Spleen (tissue), 11 donors: ENCODE measurements around the gene NCAPG2. TPM values are rescaled to one million over a fixed set of nuclear protein-coding genes. Genes with fewer than 3 reads are reported as not detected.

Source experiments
- DNase-seq: peaks from one replicate; pipeline ENCODE4 v3.0.0-alpha.2; 2020
- H3K27ac ChIP-seq, 8 donors: fragments of 200-600 bp; sonication (generic) in 7 of 8; 1 replicate in 4 of 8; 2 replicates in 4 of 8; pipeline versions ENCODE4 v1.5.0 to v1.8.0; 2016 to 2021; ENCODE audit warnings: inconsistent platforms in 4 of 8, mild to moderate bottlenecking in 4 of 8, moderate library complexity in 1 of 8
- H3K27me3 ChIP-seq, 7 donors: fragments of 200-600 bp; sonication (generic) in 6 of 7; replicated peaks in 1 of 7; 1 replicate in 4 of 7; 2 replicates in 3 of 7; pipeline versions ENCODE4 v1.5.0 to v1.8.0; 2016 to 2021; ENCODE audit warnings: inconsistent platforms in 3 of 7, mild to moderate bottlenecking in 1 of 7
- H3K36me3 ChIP-seq, 6 donors: fragments of 200-600 bp; sonication (generic) in 5 of 6; 1 replicate in 4 of 6; 2 replicates in 2 of 6; pipeline versions ENCODE4 v1.5.0 to v1.8.0; 2016 to 2021; ENCODE audit warnings: inconsistent platforms in 2 of 6
- H3K4me1 ChIP-seq, 6 donors: fragments of 200-600 bp; sonication (generic) in 5 of 6; 1 replicate in 3 of 6; 2 replicates in 3 of 6; pipeline versions ENCODE4 v1.5.0 to v1.8.0; 2016 to 2021; ENCODE audit warnings: inconsistent platforms in 3 of 6
- H3K4me3 ChIP-seq, 8 donors: fragments of 200-600 bp; sonication (generic) in 7 of 8; 1 replicate in 4 of 8; 2 replicates in 4 of 8; pipeline versions ENCODE4 v1.5.0 to v1.8.0; 2016 to 2021; ENCODE audit warnings: inconsistent platforms in 4 of 8, mild to moderate bottlenecking in 4 of 8, moderate library complexity in 2 of 8
- H3K9me3 ChIP-seq, 8 donors: fragments of 200-600 bp; sonication (generic) in 7 of 8; 1 replicate in 4 of 8; 2 replicates in 4 of 8; pipeline versions ENCODE4 v1.5.0 to v1.8.0; 2016 to 2021; ENCODE audit warnings: inconsistent platforms in 4 of 8
- CTCF ChIP-seq, 11 experiments: fragments of 200-600 bp in 7 of 11; fragments of 450-650 bp in 4 of 11; sonication (generic) in 4 of 11; IDR thresholded peaks in 8 of 11; conservative IDR thresholded peaks in 3 of 11; 1 replicate in 7 of 11; 2 replicates in 4 of 11; pipeline versions ENCODE4 v1.4.0 to v1.8.0; 2016 to 2021; ENCODE audit warnings: antibody characterized with exemption in 11 of 11, inconsistent platforms in 4 of 11, mild to moderate bottlenecking in 1 of 11
- POLR2A ChIP-seq, 3 donors: fragments of 450-650 bp; IDR thresholded peaks; one replicate each; pipeline ENCODE4 v1.5.1; 2017; ENCODE audit warnings: antibody characterized with exemption in 3 of 3, mild to moderate bottlenecking in 1 of 3
- POLR2AphosphoS5 ChIP-seq, 3 donors: sonication (generic); formaldehyde crosslinking; IDR thresholded peaks; one replicate each; pipeline ENCODE4 v1.5.1; 2017; ENCODE audit warnings: antibody characterized with exemption in 3 of 3
- WGBS, 5 donors: extraction: QIAGEN DNeasy Blood & Tissue Kit in 3 of 5; methylation state at CpG; one replicate each; pipeline versions ENCODE4 v1.1.5 to v1.1.7; 2013 to 2018; 5-methylcytosine and 5-hydroxymethylcytosine counted together
- intact Hi-C: fragments of 100-400 bp; cut with DNase I; formaldehyde crosslinking; loops from one replicate; pipeline ENCODE4 v1.15.0; 2023; ENCODE audit warnings: low total_unique reads
- polyA plus RNA-seq, 3 donors: library from polyadenylated mRNA; stranded (reverse); fragments of 200-250 nt; gene quantifications; one replicate each; pipeline ENCODE4 v1.2.1, GENCODE V29; 2013
- total RNA-seq, 7 donors: library from RNA; depleted of rRNA in 3 of 7; stranded (reverse); fragments of >200 nt in 3 of 7; fragmentation: NEBNext Ultra II Directional in 4 of 7; extraction: Animal tissue kit (Norgen Biotek cat#: 25700) in 4 of 7; gene quantifications; one replicate each; pipeline versions ENCODE4 v1.1.0 to v1.2.1, GENCODE V29; 2016 to 2021
- donor health status: healthy with polysubstance abuse.
- donor health status: DM: no; HTN: no; CAD: no; lungs with moderate emphysema.
- donor health status: DM: no; HTN: no; CAD: no.
- donor health status: Bipolar disorder and iron deficiency.
- donor health status: healthy.
- donor health status: DM: no; HTN: no; CAD: no.
- donor health status: DM: yes; HTN: yes; CAD: no.

NCAPG2 gene
- total and polyA plus RNA-seq, 10 donors = 2.2 to 18.0 (median 10.8) TPM

GRCh38 chr7:158606671-158607424 is 97.8 kb downstream of the NCAPG2 start:
- no peak overlapping the region for H3K4me3 ChIP-seq
- H3K27me3 ChIP-seq = peaks cover 0 to 4% (median 0%) of the 10 kb centered on the region in 7 donors
- H3K4me1 ChIP-seq = peaks cover 0 to 4% (median 0%) of the 10 kb centered on the region in 6 donors
- WGBS, 5 donors = 92 to 97% (median 96%) methylated on average over 17 to 18 of the region's 18 CpGs
- DNase-seq = no peak
- peaks cover 0 to 20% (median 0%) of the 10 kb centered on the region in 6 donors for H3K36me3 ChIP-seq
- intact Hi-C loops = no loop called here
- no peak for TF ChIP-seq POLR2A (IDR thresholded peaks at IDR 0.05)
- TF ChIP-seq POLR2AphosphoS5 (IDR thresholded peaks at IDR 0.05) = no peak
- no peak for TF ChIP-seq CTCF (IDR thresholded peaks at IDR 0.05 in 8 of 11, conservative IDR thresholded peaks at IDR 0.05 in 3 of 11)
- H3K9me3 ChIP-seq = no peaks in the 10 kb centered on the region
- no peak overlapping the region for H3K27ac ChIP-seq

GRCh38 chr7:158606129-158606528 is 98.5 kb downstream of the NCAPG2 start:
- Histone ChIP-seq H3K27ac (no peak overlapping the region), H3K4me1 (peaks cover 0 to 4% (median 0%) of the 10 kb centered on the region in 6 donors), H3K9me3 (no peaks in the 10 kb centered on the region), H3K36me3 (peaks cover 0 to 20% (median 0%) of the 10 kb centered on the region in 6 donors), H3K4me3 (no peak overlapping the region), H3K27me3 (peaks cover 0 to 4% (median 0%) of the 10 kb centered on the region in 7 donors)
- TF ChIP-seq POLR2AphosphoS5 (IDR thresholded peaks at IDR 0.05) (no peak), CTCF (IDR thresholded peaks at IDR 0.05 in 8 of 11, conservative IDR thresholded peaks at IDR 0.05 in 3 of 11) (no peak), POLR2A (IDR thresholded peaks at IDR 0.05) (no peak)
- DNase-seq = no peak
- intact Hi-C loops = no loop called here
- 85 to 95% (median 92%) methylated on average over 4 of the region's 4 CpGs for WGBS, 5 donors

DNA sequence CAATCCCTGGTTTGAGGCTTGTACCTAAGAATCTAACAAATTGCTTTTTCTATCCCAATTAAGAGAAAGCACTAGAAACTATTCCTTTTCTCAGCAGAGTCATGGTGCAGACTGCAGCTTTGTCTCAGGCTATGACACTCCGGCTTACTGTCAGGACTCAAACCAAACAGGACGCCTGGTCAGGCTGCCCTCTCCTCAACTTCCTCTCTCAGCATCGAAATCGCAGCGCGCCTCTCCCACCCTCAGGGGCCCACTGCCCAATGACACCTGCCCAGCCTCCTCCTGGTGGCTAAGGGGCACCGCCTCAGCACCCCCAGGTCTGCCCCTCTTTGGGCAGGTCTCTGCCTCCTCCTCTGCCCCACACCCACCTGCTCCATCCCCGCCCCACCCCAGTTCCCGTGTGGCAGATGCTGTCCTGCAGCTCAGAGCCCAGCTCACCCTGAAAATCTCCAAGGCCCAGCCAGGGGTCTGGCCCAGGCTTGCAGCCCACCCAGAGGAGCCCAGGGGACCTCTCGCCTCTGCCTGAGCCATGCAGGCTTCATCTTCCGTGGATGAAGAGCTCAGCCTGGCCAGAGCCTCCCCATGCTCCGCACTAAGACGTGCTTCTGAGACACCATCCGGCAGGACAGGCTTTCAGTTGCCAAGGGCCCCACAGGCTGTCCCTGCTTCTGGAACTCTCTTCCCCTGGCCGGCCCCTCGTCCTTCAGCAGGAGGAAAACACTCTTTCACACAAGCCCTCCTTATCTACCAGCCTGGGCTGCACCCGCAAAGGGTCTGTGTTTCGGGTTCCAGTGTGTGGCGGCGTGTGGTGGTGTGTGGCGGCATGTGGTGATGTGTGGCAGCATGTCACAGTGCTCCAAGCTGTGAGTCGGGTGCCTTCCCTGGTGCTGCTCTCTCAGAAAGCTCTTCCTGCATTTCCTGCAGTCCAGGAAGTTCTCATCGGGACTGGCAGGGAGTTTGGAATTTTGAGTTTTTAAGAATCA is 100.5 kb downstream of the NCAPG2 start:
- intact Hi-C loops = no loop called here
- Histone ChIP-seq H3K4me3 (no peak overlapping the region), H3K4me1 (peaks cover 0 to 4% (median 0%) of the 10 kb centered on the region in 6 donors), H3K27me3 (peaks cover 0 to 4% (median 0%) of the 10 kb centered on the region in 7 donors), H3K27ac (no peak overlapping the region), H3K9me3 (no peaks in the 10 kb centered on the region), H3K36me3 (peaks cover 0 to 20% (median 0%) of the 10 kb centered on the region in 6 donors)
- DNase-seq = no peak
- 75 to 85% (median 79%) methylated on average over 21 to 23 of the region's 23 CpGs for WGBS, 5 donors
- TF ChIP-seq POLR2A (IDR thresholded peaks at IDR 0.05) (no peak), POLR2AphosphoS5 (IDR thresholded peaks at IDR 0.05) (no peak), CTCF (IDR thresholded peaks at IDR 0.05 in 8 of 11, conservative IDR thresholded peaks at IDR 0.05 in 3 of 11) (no peak)
